ENCODE data around the gene SDK2. TPM values are rescaled to one million over a fixed set of nuclear protein-coding genes. Genes with fewer than 3 reads are reported as not detected.

Gene SDK2
- total and polyA plus RNA-seq, 2 of the 8 experiments (the other 6 are each of a cell fraction or from before 2014, with no cell fraction given): 3.9 to 4.1 TPM

GRCh38 chr17:73320601-73321264, 323.5 kb downstream of the SDK2 start:
- WGBS, 2 experiments (ENCODE audit: extremely low coverage in 1 of 2, insufficient coverage in 1 of 2, insufficient read length in 1 of 2, insufficient replicate concordance in 2 of 2, low coverage in 1 of 2, low lambda C conversion rate in 2 of 2, missing lambda C conversion rate in 1 of 2): 87% methylated on average over 6 of the region's 6 CpGs; no CpG with 5 or more reads in 1 of the 2 experiments
- H4K5ac ChIP-seq (ENCODE audit: insufficient read length, low read depth, low read length): no peak overlapping the region
- H4K8ac ChIP-seq (ENCODE audit: extremely low read depth, insufficient read depth, low read length): no peak overlapping the region; the same call in 1 of the 2 replicates
- H3K9ac ChIP-seq (replicated peaks in 1 of 4; ENCODE audit: extremely low read depth in 1 of 4, low read depth in 3 of 4, low read length in 3 of 4): no peak overlapping the region
- ChIA-PET CTCF (ENCODE audit: partially characterized antibody) (interaction anchor here (0.5 to 4.2 kb wide), 7 partner anchors 8 to 65 kb away, joined by 3 to 26 read pairs (median 6); partner anchors contain the start of gene CDC42EP4), POLR2A (ENCODE audit: partially characterized antibody) (interaction anchor here (1.5 kb wide), 1 partner anchor 42 kb away, joined by 4 read pairs; no protein-coding TSS in a partner anchor)
- H3K18ac ChIP-seq (ENCODE audit: extremely low read depth, low read length): no peak overlapping the region; the same call in 1 of the 2 replicates
- H3K79me1 ChIP-seq (ENCODE audit: low read depth, low read length): no peaks in the 10 kb centered on the region
- TF ChIP-seq PHF8 (conservative IDR thresholded peaks at IDR 0.05; ENCODE audit: low read depth, low read length) (no peak), TBP (IDR thresholded peaks at IDR 0.05; ENCODE audit: low read depth, low read length) (no peak), SP1 (IDR thresholded peaks at IDR 0.05; ENCODE audit: low read depth, low read length) (no peak), ZNF274 (IDR thresholded peaks at IDR 0.05; ENCODE audit: borderline replicate concordance, extremely low read depth, low read length) (no peak), CTCF (IDR thresholded peaks at IDR 0.05; ENCODE audit: control extremely low read depth in 1 of 3, insufficient read depth in 1 of 3, low read depth in 1 of 3, low read length in 3 of 3) (no peak), CHD2 (IDR thresholded peaks at IDR 0.05; ENCODE audit: low read length) (no peak)
- H3K4me1 ChIP-seq (replicated peaks in 1 of 4; ENCODE audit: control insufficient read depth in 3 of 4, insufficient read depth in 4 of 4, low read length in 3 of 4): peaks cover 6 to 17% (median 11%) of the 10 kb centered on the region in 4 experiments
- H3K36me3 ChIP-seq (ENCODE audit: control insufficient read depth in 2 of 4, insufficient read depth in 4 of 4, low read length in 3 of 4): no peaks in the 10 kb centered on the region
- no peak overlapping the region for H4K91ac ChIP-seq (replicated peaks; ENCODE audit: insufficient read length, low read length)
- no peak overlapping the region for H2AK5ac ChIP-seq (ENCODE audit: low read depth, low read length)
- peak overlapping the region; percentile 39 for H3K4ac ChIP-seq (replicated peaks; ENCODE audit: insufficient read length, low read depth, low read length)
- FAIRE-seq (no peak), DNase-seq (ENCODE audit: low read depth in 1 of 2, low spot score in 2 of 2) (no peak)
- no peak overlapping the region for H2BK12ac ChIP-seq (ENCODE audit: low read depth, low read length)
- H4K20me1 ChIP-seq (replicated peaks in 1 of 2; ENCODE audit: control insufficient read depth in 1 of 2, insufficient read depth in 2 of 2, low read length in 2 of 2): no peaks in the 10 kb centered on the region
- H2BK120ac ChIP-seq (replicated peaks; ENCODE audit: low read depth, low read length): no peak overlapping the region
- H2BK15ac ChIP-seq (ENCODE audit: low read length): no peak overlapping the region
- H3K23ac ChIP-seq (ENCODE audit: insufficient read length): no peak overlapping the region
- no peak overlapping the region for H3K14ac ChIP-seq (ENCODE audit: insufficient read length)
- no peak overlapping the region for H2BK20ac ChIP-seq (ENCODE audit: low read length)
- H3K27me3 ChIP-seq (replicated peaks in 1 of 4; ENCODE audit: control insufficient read depth in 3 of 4, extremely low read depth in 1 of 4, insufficient read depth in 3 of 4, low read length in 3 of 4): no peaks in the 10 kb centered on the region
- no peaks in the 10 kb centered on the region for H3K9me3 ChIP-seq (ENCODE audit: insufficient read depth in 2 of 2, low read depth in 1 of 2, low read length in 1 of 2)
- no peak overlapping the region for H2BK5ac ChIP-seq (ENCODE audit: low read depth, low read length)
- H2AFZ ChIP-seq (ENCODE audit: low read length): no peak overlapping the region
- no peak overlapping the region for H3K27ac ChIP-seq (ENCODE audit: low read depth, low read length)
- no peaks in the 10 kb centered on the region for H3K79me2 ChIP-seq (ENCODE audit: control insufficient read depth in 1 of 2, insufficient read depth in 2 of 2, low read length in 2 of 2)
- H3K23me2 ChIP-seq (ENCODE audit: low read depth, low read length): no peaks in the 10 kb centered on the region
- H3K56ac ChIP-seq (replicated peaks; ENCODE audit: insufficient read length, low read depth, low read length): no peak overlapping the region
- no peak overlapping the region for H3K4me2 ChIP-seq (ENCODE audit: insufficient read depth in 1 of 2, low read depth in 2 of 2, low read length in 2 of 2)
- no peak overlapping the region for H3K4me3 ChIP-seq (ENCODE audit: extremely low read depth in 1 of 4, insufficient read depth in 2 of 4, low read depth in 3 of 4, low read length in 4 of 4)
